Stimulated activated naive B cell treated with anti-CD40 and anti-IgM and Interleukin-4, amounts not matched to agents 10 μg/mL and 1 μg/mL and 100 μg/mL, for 72 hours (primary cell): Measurements from ENCODE around the gene YWHAB.

ENCODE experiments used
- ATAC-seq, 2 donors: fragments of 150-1000 bp; cut with Tn5 transposase; replicated peaks; 2 replicates each; pipeline ENCODE4 v1.10.0; 2021; ENCODE audit warnings: moderate library complexity in 1 of 2
- DNase-seq: peaks from one replicate; pipeline ENCODE4 v3.0.0; 2021
- H3K27ac Mint-ChIP-seq: one replicate; pipeline ENCODE4 v1.8.0; 2022; ENCODE audit warnings: mild to moderate bottlenecking, mixed read lengths
- H3K27me3 Mint-ChIP-seq, 2 donors: one replicate each; pipeline ENCODE4 v1.8.0; 2022; ENCODE audit warnings: mixed read lengths in 2 of 2
- H3K36me3 Mint-ChIP-seq, 2 donors: one replicate each; pipeline ENCODE4 v1.8.0; 2022; ENCODE audit warnings: mixed read lengths in 2 of 2, mild to moderate bottlenecking in 1 of 2
- H3K4me1 Mint-ChIP-seq, 2 donors: one replicate each; pipeline ENCODE4 v1.8.0; 2022; ENCODE audit warnings: mixed read lengths in 2 of 2, mild to moderate bottlenecking in 1 of 2
- H3K4me3 Mint-ChIP-seq, 2 donors: one replicate each; pipeline ENCODE4 v1.8.0; 2022; ENCODE audit warnings: mild to moderate bottlenecking in 2 of 2, mixed read lengths in 2 of 2, moderate library complexity in 1 of 2
- H3K9me3 Mint-ChIP-seq, 2 donors: one replicate each; pipeline ENCODE4 v1.8.0; 2022; ENCODE audit warnings: mixed read lengths in 2 of 2, mild to moderate bottlenecking in 1 of 2

The YWHAB gene

GRCh38 chr20:44887466-44887865, 2.0 kb downstream of the YWHAB start:
- Mint-ChIP-seq H3K27ac (no peak overlapping the region), H3K4me1 (peaks cover 26 to 65% of the 10 kb centered on the region in 2 donors), H3K36me3 (peaks cover 9% of the 10 kb centered on the region in 2 donors), H3K9me3 (no peaks in the 10 kb centered on the region), H3K4me3 (peak overlapping the region; percentile 96 to 98), H3K27me3 (no peaks in the 10 kb centered on the region)
- ATAC-seq (no peak), DNase-seq (no peak)

- Mint-ChIP-seq H3K27ac (peak overlapping the region; percentile 38), H3K4me3 (peak overlapping the region; percentile 38 to 51), H3K9me3 (no peaks in the 10 kb centered on the region), H3K36me3 (peaks cover 10% of the 10 kb centered on the region in 2 donors), H3K4me1 (peaks cover 28 to 73% of the 10 kb centered on the region in 2 donors), H3K27me3 (no peaks in the 10 kb centered on the region)
- ATAC-seq (no peak), DNase-seq (no peak)
Observed at GRCh38 chr20:44888226-44889103, 3.0 kb downstream of the YWHAB start.

- ATAC-seq = no peak
- no peaks in the 10 kb centered on the region for H3K9me3 Mint-ChIP-seq
- H3K4me3 Mint-ChIP-seq = no peak overlapping the region
- peaks cover 16 to 30% of the 10 kb centered on the region in 2 donors for H3K36me3 Mint-ChIP-seq
- peaks cover 44 to 89% of the 10 kb centered on the region in 2 donors for H3K4me1 Mint-ChIP-seq
- H3K27ac Mint-ChIP-seq = no peak overlapping the region
- no peaks in the 10 kb centered on the region for H3K27me3 Mint-ChIP-seq
- no peak for DNase-seq
Observed at GRCh38 chr20:44891826-44892225, 6.3 kb downstream of the YWHAB start.

GRCh38 chr20:44894959-44895358, 9.5 kb downstream of the YWHAB start:
- DNase-seq (no peak), ATAC-seq (no peak)
- H3K4me1 Mint-ChIP-seq = peaks cover 39 to 79% of the 10 kb centered on the region in 2 donors
- H3K9me3 Mint-ChIP-seq = peaks cover 0 to 2% of the 10 kb centered on the region in 2 donors
- H3K27me3 Mint-ChIP-seq = no peaks in the 10 kb centered on the region
- no peak overlapping the region for H3K27ac Mint-ChIP-seq
- peaks cover 17 to 42% of the 10 kb centered on the region in 2 donors for H3K36me3 Mint-ChIP-seq
- H3K4me3 Mint-ChIP-seq = no peak overlapping the region

GRCh38 chr20:44896583-44896982, 11.1 kb downstream of the YWHAB start:
- DNase-seq (no peak), ATAC-seq (no peak)
- peaks cover 0 to 2% of the 10 kb centered on the region in 2 donors for H3K9me3 Mint-ChIP-seq
- H3K27me3 Mint-ChIP-seq = no peaks in the 10 kb centered on the region
- peaks cover 45 to 81% of the 10 kb centered on the region in 2 donors for H3K4me1 Mint-ChIP-seq
- peaks cover 17 to 52% of the 10 kb centered on the region in 2 donors for H3K36me3 Mint-ChIP-seq
- H3K27ac Mint-ChIP-seq = no peak overlapping the region
- H3K4me3 Mint-ChIP-seq = no peak overlapping the region

GRCh38 chr20:44897133-44897532, 11.6 kb downstream of the YWHAB start:
- no peak for ATAC-seq
- Mint-ChIP-seq H3K27ac (peak overlapping the region; percentile 65), H3K4me1 (peaks cover 45 to 76% of the 10 kb centered on the region in 2 donors), H3K9me3 (peaks cover 0 to 2% of the 10 kb centered on the region in 2 donors), H3K4me3 (no peak overlapping the region), H3K36me3 (peaks cover 15 to 49% of the 10 kb centered on the region in 2 donors), H3K27me3 (no peaks in the 10 kb centered on the region)
- no peak for DNase-seq

GRCh38 chr20:44900231-44900854, 14.8 kb downstream of the YWHAB start:
- no peak overlapping the region for H3K4me3 Mint-ChIP-seq
- peaks cover 0 to 2% of the 10 kb centered on the region in 2 donors for H3K9me3 Mint-ChIP-seq
- DNase-seq (no peak), ATAC-seq (peak; percentile 65 to 76)
- peaks cover 14 to 51% of the 10 kb centered on the region in 2 donors for H3K36me3 Mint-ChIP-seq
- no peaks in the 10 kb centered on the region for H3K27me3 Mint-ChIP-seq
- H3K27ac Mint-ChIP-seq = peak overlapping the region; percentile 62
- peaks cover 32 to 49% of the 10 kb centered on the region in 2 donors for H3K4me1 Mint-ChIP-seq

- Mint-ChIP-seq H3K4me1 (peaks cover 20 to 32% of the 10 kb centered on the region in 2 donors), H3K36me3 (peaks cover 15 to 48% of the 10 kb centered on the region in 2 donors), H3K9me3 (peaks cover 0 to 2% of the 10 kb centered on the region in 2 donors), H3K4me3 (no peak overlapping the region), H3K27me3 (no peaks in the 10 kb centered on the region), H3K27ac (no peak overlapping the region)
- DNase-seq = no peak
- no peak for ATAC-seq
Observed at GRCh38 chr20:44901974-44902373, 16.5 kb downstream of the YWHAB start.

GRCh38 chr20:44904377-44904776, 18.9 kb downstream of the YWHAB start:
- DNase-seq (no peak), ATAC-seq (no peak)
- Mint-ChIP-seq H3K27me3 (no peaks in the 10 kb centered on the region), H3K4me1 (peaks cover 14 to 24% of the 10 kb centered on the region in 2 donors), H3K4me3 (no peak overlapping the region), H3K36me3 (peaks cover 13 to 39% of the 10 kb centered on the region in 2 donors), H3K27ac (no peak overlapping the region), H3K9me3 (no peaks in the 10 kb centered on the region)

GRCh38 chr20:44908987-44909871, 23.7 kb downstream of the YWHAB start:
- no peaks in the 10 kb centered on the region for H3K9me3 Mint-ChIP-seq
- H3K36me3 Mint-ChIP-seq = peaks cover 23 to 31% of the 10 kb centered on the region in 2 donors
- H3K4me1 Mint-ChIP-seq = peaks cover 17 to 26% of the 10 kb centered on the region in 2 donors
- H3K4me3 Mint-ChIP-seq = peak overlapping the region; percentile 89 to 95
- ATAC-seq = no peak
- no peak for DNase-seq
- no peaks in the 10 kb centered on the region for H3K27me3 Mint-ChIP-seq
- H3K27ac Mint-ChIP-seq = peak overlapping the region; percentile 56

- Mint-ChIP-seq H3K4me3 (peak within 1 kb of the TSS; percentile 89 to 95), H3K9me3 (no peaks in the 10 kb centered on the region), H3K27me3 (no peaks in the 10 kb centered on the region), H3K27ac (peak within 1 kb of the TSS; percentile 80), H3K4me1 (peaks cover 17 to 33% of the 10 kb centered on the region in 2 donors), H3K36me3 (peaks cover 20 to 29% of the 10 kb centered on the region in 2 donors)
- ATAC-seq = peak; percentile 92
- DNase-seq = peak; percentile 53
Observed at GRCh38 chr20:44909872-44910689, 24.6 kb downstream of the YWHAB start, which contains the start of gene PABPC1L. Gene PABPC1L, plus strand, starts transcription at chr20:44910060. Its CDS starts 84 bp downstream, at chr20:44910144.

GRCh38 chr20:44910690-44911262, 25.3 kb downstream of the YWHAB start:
- peaks cover 17 to 34% of the 10 kb centered on the region in 2 donors for H3K4me1 Mint-ChIP-seq
- DNase-seq (no peak), ATAC-seq (no peak)
- no peaks in the 10 kb centered on the region for H3K9me3 Mint-ChIP-seq
- H3K27me3 Mint-ChIP-seq = no peaks in the 10 kb centered on the region
- H3K36me3 Mint-ChIP-seq = peaks cover 18 to 27% of the 10 kb centered on the region in 2 donors
- H3K27ac Mint-ChIP-seq = peak overlapping the region; percentile 80
- H3K4me3 Mint-ChIP-seq = peak overlapping the region; percentile 89 to 95
